Bone marrow (tissue), 2 donors: ENCODE results near the gene BCL7A.
"Not testable (repeated sequence)": the region's sequence is repeated elsewhere in the genome, so short reads cannot be mapped to it uniquely, and the experiment has no call there.

Source experiments
- DNase-seq, 2 donors: peaks; one replicate each; lab custom pipeline; 2025; lab: John Stamatoyannopoulos, UW

Gene BCL7A

DNA sequence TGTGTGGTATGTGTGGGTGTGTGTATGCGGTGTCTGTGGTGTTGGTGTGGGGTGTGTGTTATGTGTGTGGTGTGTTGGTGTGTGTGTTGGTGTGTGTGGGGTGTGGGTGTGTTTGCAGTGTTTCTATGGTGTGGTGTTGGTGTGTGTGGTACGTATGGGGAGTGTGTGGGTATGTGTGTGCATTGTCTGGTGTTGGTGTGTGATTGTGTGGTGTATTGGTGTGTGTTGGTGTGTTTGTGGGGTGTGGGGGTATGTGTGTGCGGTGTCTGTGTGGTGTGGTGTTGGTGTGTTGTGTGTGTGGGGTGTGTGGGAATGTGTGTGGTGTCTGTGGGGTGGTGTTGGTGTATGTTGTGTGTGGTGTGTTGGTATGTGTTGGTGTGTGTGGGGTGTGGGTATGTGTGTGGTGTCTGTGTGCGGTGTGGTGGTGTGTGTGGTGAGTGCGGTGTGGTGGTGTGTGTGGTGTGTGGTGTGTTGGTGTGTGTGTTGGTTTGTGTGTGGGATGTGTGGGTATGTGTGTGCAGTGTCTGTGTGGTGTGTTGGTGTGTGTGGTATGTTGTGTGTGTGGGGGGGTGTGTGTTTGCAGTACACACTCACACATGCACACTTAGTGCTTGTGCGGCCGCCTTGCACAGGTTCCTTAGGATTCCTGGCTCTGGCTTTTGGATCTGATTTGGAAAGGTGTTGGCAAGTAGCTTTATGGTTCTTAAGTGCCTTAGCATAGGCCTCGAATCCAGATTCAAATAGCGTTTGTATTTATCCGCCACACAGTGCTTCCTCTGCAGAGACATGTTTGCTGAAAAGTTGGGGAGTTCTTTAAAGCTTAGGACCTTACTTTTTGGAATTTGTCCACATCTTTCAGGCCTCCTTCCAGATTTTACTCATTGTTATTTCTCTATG, 73.3 kb downstream of the BCL7A start:
- DNase-seq = no peak

DNA sequence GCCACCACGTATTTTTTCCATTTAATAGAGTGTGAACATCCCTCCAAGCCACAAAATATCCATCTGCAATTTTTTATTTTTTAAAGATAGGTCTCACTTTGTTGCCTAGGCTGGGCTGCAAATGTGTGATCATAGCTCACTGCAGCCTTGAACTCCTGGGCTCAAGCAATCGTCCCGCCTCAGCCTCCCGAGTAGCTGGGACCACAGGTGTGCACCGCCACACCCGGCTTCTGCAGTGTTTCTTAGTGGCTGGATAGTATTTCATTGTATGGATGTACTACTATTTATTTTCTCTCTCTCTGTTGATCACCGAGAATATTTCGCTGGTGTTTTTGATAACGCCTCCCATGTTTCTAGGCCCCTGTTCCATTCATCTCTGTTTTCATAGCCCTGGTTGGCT, 74.3 kb downstream of the BCL7A start:
- DNase-seq = no peak

GRCh38 chr12:122096591-122097149, 75.0 kb downstream of the BCL7A start:
- DNase-seq = no peak

- DNase-seq = no peak
Observed at GRCh38 chr12:122097584-122097926, 75.9 kb downstream of the BCL7A start.

DNA sequence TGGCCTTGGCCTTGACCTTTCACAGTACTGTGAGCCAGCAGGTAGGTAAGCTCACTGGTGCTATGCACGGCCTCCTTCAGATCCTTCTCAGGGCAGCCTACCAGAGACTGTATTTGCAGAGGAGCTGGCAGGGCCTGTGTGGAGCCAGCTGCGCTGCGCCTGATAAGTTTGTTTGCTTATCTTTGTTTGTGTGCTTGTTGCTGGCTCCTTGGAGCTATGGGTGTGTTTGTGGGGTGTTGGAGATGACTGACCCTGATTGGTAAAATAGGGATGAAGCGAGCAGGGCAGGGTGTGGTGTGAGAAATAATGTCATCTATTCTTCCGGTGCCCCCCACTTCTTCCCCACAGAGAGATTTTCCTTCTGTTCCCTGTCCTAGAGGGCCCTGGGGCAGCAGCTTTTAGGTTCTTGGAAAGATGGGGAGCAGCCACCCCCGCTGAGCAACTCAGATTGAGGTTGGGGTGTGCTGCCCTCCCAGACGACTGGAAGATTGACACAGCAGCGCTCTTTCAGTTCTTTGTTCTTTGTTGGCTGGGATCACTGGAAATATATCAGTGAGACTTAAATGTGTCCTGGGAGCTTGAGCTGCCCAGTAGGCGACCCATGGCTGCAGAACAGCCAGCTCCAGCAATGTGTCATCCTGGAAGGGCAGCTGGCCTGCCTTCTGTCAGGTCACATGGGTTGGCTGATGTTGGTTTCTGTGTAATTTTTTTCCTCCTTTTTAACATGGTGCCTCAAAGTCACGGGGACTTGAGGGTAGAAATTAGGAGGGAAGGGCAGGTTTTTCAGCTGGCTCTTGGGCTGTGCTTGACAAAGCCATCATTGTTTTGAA, 76.5 kb downstream of the BCL7A start:
- no peak for DNase-seq

GRCh38 chr12:122099280-122099749, 77.6 kb downstream of the BCL7A start:
- DNase-seq = no peak

DNA sequence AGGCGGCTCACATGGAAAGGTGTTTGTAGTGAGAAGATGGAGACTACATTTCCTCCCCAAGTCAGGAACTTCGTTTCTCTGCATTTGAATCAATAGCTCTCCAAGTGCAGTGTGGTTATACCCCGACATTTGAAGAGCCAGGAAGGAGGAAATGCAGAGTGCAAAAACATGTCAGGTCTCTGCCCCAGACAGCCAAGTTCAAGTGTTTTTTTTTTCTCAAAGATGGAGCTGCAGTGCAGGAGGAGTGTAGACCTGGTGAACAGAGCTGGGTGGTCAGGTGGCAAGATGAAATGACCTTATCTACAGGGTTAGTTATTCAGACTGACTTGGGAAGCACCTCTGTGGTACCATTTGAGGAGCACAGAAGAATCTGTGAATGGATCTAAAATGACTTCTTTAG, 78.2 kb downstream of the BCL7A start:
- DNase-seq = no peak

DNA sequence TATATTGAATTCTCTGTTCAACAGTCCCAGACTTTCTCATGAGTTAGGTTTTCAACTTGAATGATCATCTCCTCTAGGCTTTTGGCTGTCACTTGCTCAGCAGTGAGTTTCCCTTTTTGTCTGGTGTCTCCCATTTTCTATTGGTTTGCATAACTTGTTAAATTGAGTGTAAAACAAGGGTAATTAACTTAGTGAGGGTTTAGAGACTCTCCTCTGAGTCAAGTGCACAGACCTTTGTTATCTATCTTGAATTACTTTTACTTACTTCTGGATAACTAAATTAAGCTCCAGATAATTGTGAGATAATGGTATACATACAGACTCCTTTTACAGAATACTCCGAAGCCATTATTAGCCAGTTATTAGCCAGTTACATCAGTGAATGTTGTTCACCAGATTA, 78.9 kb downstream of the BCL7A start:
- no peak for DNase-seq

DNA sequence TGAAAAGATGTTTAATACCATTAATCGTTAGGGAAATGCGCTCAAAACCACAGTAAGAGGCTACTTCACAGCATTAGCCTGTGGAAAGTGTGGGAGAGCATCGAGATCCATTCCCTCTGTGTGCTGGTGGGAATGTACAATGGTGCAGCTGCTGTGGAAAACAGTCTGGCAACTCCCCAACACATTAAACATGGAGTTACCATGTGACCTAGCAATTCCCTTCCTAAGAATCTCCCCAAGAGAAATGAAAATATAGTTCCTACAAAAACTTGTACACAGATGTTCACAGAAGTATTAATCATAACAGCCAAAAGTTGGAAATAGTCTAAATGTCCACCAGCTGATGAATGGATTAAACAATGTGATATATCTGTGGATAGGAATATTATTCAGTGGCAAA, 80.6 kb downstream of the BCL7A start:
- DNase-seq = no peak

- no peak for DNase-seq
Observed at GRCh38 chr12:122104844-122105243, 83.2 kb downstream of the BCL7A start.

- DNase-seq = not testable (repeated sequence)
Observed at GRCh38 chr12:122105496-122105895, 83.8 kb downstream of the BCL7A start.

GRCh38 chr12:122106843-122107242, 85.2 kb downstream of the BCL7A start:
- no peak for DNase-seq

DNA sequence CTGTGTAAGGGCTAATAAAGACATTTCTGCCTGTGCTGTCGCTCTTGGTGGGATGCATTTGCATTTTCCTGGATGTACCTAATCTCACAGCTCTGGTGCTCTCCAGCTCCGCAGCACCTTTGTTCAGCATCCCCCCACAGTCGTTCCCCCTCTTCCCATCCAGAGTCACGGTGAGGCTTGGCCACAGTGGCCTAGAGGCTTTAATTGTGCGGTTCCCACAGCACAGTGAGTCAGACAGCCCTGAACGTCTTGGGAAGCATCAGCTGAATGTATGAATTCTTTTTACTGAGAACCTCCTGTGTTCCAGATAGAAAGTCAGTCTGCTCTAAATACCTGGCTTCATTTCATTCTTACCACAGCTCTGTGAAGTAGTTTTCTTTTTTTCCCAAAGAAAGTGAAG, 85.6 kb downstream of the BCL7A start:
- no peak for DNase-seq

GRCh38 chr12:122111089-122111641, 89.5 kb downstream of the BCL7A start:
- DNase-seq = no peak
